GM18511 (cell line): ENCODE results near the gene ADARB2.
"Not testable (repeated sequence)": the region's sequence is repeated elsewhere in the genome, so short reads cannot be mapped to it uniquely, and the experiment has no call there.

Experiments
- ATAC-seq: cut with Tn5 transposase; IDR thresholded peaks from one replicate; pipeline ENCODE4 v1.9.1; 2021; ENCODE audit warnings: mild to moderate bottlenecking, moderate library complexity; ENCODE audit not compliant: unreplicated experiment

ADARB2 gene

DNA sequence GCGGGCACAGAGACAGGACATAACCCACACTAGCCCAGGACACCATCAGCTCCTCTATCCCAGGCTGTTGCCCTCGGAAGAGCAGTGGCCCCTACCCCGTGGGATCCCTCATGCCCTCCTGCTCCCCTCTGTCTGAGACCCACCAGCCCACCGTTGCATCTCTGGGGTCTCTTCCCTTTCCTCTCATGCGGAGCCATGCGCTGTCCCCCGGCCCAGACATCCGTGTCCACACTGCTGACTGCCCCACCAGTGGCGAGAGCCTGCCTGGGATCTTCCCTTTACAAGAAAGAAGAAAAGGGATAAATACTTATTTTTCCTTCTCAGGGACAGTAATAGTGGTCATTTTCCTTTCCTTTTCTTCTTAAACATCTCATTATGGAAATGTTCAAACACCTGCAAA is 565.7 kb downstream of the ADARB2 start:
- no peak for ATAC-seq

DNA sequence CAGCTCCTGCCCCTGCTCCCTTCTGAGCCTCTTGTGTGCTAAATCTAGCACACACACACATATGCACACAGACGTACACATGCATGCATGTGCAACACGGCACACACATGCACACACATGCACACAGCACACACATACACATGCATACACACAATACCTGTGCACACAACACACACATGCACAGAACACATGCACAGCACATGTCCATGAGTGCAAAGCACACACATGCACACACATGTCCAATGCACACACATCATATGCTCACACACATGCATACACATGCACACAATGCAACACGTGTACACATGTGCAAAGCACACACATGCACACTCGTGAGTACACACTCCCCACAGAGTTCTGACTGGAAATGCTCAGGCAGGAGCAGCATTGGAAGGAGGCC is 566.1 kb downstream of the ADARB2 start:
- no peak for ATAC-seq

DNA sequence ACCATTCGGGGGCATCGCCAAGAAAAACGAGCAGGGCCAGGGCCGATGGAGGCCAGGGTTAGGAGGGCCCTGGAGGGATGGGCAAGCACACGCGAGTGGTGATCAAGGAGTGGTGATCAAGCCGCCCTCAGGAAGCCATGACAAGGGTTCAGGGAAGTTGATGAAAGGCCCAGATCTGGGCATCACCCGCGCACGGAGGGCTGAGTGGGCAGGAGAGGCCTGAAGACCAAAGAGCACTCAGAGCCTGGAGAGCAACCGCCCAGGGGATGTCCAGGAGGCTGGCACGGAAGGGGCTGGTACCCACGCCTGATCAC is 566.5 kb downstream of the ADARB2 start:
- ATAC-seq = no peak

DNA sequence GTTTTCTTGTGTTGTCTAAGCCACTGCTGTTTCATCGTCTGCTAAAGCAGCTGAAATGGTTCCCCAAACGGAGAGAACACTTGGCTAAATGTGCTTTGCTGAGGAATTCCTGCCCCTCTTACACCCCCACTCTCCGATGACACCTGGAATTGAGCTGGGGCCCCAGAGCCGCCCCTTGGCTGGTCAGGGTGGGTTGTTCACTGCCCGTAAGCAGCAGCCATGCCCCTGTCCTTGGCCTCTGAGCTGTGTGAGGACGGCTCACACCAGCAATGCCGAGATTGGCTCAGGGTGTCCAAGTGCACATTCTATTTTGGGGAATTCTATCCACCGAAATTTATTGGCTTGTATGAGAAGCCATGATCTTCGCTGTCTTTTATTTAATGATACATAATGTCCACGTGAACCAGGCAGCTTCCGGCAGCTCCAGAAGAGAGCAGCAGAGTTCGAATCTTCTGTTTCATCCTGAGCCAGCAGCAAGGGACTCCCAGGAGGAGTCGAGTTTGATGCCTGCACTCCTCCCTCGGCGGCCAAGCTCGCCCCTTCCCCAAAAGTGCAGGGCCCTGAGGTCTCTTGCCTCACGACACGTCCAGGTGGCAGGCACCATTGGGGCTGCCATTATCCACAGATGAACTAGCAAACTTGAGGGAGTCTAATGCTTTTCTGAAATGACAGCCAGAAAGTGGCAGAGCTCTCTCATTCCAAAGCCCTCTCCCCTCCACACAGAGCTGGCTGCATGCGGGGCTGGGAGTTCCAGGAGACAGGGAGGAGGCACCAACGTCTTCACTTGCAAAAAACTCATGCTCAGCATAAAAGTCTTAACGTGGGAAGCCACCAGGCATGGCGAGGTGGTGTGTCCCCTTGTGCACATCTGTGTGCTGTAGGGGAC is 567.1 kb downstream of the ADARB2 start:
- no peak for ATAC-seq

DNA sequence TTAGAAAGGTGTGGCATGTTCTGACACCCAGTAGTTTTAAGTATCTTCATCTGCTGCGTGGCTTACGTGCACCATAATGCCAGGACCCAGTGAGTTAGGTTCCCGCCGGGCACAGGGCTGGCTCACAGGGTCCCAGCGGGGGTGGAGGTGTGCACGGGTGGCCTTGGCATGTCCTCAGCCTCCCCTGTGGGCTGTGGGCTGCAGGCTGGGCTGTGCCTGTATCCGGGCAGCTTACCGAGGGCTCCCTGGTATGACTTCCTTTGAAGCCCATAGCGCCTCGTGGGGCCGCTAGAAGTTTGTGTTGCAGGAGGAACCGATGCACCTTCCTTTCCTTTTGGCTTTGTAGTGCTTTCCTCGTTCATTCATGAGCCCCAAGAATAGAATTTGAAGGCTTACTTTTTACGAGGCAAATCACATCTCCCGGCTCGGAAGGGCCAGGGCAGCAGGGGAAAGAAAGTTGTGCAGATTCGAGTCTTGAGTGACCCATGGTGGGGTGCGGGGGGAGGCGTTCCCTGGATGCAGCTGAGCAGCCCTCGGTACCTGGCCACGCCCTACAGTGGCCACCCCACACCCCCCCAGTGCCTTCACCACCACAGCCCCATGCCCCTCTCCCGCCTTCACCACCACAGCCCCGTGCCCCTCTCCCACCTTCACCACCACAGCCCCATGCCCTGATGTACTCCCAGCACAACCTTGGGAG is 568.0 kb downstream of the ADARB2 start:
- ATAC-seq = no peak

DNA sequence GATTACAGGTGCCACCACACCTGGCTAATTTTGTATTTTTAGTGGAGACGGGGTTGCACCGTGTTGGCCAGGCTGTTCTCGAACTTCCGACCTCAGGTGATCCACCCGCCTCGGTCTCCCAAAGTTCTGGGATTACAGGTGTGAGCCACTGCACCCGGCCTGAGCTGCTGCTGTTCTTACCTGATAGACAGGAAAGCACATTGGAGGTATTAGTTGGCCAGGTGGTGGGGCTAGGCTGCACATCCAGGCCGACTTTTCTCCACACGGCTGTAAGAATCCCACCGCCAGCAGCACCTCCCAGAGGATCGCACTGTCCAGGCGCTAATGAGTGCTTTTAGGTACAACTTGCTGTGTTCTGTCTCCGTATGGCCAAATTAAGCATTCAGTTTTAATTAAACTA is 568.6 kb downstream of the ADARB2 start:
- no peak for ATAC-seq

DNA sequence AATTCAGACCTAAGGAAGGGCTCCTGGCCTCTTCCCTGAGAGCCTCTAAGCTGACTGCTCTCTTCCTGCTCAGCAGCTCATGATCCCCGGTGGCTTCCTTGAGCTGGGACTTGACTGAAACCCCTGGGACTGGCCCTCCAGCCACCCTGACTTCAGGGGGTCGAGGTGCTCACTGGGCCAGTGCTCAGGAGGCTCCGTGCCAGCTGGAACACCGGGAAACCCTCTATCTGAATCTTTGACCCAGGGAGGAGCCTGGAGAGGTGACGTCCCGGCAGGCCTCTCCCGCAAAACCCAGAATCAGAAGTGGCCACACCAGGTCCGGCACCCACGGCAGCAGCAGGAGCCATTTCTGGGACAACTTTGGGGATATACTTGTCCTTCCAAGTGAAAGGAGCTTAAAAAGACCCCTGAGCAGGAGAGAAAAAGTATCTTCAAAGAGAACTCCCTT is 570.5 kb downstream of the ADARB2 start:
- ATAC-seq = no peak

DNA sequence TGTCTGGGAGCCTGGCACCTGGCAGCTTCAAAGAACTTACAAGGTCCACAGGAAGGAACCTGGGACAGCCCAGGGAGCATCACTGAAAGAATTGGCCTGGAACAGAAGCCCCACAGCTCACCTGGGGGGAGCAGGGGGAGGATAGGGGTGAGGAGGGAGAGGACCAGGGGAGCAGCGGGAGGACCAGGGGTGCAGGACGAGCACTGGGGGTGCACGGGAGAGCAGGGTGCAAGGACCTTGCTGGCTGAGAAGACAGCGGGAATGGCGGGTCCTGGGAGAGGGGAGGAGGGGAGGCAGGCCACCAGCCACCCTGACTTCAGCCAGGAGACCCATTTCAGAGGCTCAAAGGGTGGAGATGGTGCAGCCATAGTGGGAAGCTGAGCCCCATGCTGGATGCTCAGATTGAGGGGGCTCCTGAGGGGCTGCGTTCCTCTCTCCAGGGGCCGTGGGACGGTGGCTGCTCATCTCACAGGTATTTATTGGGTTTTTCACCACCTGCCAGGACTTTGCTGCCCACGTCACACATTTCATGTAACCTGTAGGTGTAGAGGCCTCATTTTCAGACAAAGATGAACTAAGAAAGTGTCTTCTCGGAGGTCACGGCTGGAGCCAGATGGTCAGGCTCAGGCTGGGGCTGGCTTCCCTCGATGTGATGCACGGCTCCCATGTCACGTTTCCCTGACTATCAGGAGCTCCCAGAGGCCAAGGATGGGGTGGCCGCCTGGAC is 571.1 kb downstream of the ADARB2 start:
- ATAC-seq = no peak

DNA sequence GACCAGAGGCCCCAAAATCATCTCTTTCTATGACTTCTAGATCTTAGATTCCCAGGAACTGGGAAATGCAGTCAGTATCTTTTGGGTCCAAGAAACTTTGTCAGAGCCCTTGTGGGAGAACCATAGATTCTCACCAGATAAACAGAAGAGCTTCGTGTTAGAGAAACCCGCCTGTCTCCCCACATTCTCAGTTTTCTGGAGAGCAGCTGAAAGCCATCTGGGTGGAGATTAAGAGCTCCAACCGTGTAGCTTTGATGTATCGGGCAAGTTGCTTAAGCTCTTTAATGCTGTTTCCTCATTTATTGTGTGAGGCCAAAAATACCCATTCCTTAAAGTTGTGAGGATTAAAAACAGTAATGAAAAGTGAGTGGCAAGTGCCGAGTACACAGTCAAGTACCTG is 573.5 kb downstream of the ADARB2 start:
- ATAC-seq = no peak

DNA sequence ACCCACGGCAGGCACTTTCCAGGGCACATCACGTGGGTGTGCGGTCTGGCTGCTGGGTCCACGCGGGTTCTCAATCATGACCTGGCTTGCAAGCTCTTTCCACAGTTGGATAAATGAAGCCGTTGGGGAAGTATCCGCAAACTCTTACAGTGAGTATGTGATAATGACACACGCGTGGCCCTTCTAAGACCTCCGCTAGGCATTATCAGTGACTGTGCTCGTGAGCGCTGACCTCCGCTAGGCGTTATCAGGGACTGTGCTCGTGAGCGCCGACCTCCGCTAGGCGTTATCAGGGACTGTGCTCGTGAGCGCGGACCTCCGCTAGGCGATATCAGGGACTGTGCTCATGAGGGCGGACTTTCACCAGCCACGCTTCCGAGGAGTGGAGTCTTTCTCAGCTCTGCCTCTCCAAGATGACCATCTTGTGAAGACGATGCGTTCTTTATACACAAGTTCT is 574.1 kb downstream of the ADARB2 start:
- ATAC-seq = no peak

DNA sequence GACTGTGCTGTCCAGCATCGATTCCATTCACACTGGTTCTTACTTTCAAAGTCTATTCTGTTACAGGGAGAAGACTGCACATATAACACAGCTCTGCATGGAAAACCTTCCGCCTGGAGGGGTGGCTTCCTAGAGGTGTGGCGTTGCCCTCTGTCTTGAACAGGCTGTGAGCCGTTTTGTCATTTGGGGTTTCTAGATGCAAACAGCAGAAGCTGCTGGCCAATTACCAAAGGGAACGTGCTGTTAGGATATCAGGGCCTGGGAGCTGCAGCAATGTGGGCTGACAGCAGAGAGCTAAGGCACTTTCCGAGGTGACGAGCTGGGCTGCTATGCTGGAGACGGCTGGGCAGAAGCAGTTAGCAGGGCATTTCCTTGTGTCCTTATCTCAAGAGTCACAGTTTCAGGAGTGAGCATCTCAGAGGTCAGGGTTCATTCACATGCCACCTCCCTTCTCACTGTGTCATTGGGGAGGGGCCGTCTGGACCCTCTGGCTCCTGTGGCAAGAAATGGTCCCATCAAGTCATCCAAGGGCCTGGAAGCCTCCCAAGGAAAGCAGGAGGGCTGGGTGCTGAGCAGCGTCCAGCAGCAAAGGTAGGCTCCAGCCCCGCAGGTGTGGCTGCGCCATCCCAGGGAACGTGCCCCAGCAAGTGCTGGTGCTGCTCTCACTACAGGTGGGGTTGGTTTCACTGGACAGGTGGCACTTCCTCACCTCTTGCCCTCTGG is 574.7 kb downstream of the ADARB2 start:
- ATAC-seq = no peak

DNA sequence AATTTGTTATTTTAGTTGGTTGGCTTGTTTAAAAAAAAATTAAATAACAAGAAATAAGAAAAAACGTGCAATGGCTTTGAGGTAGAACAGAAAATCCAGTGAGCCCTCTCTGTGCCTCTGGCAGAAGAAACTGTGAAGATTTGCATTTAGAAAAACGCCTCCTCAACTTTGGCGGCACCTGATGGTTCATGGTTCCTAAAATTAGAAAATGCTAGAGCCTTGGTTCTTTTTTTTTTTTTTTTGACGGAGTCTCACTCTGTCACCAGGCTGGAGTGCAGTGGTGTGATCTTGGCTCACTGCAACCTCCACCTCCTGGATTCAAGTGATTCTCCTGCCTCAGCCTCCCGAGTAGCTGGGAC is 576.0 kb downstream of the ADARB2 start:
- peak; percentile 52 for ATAC-seq

DNA sequence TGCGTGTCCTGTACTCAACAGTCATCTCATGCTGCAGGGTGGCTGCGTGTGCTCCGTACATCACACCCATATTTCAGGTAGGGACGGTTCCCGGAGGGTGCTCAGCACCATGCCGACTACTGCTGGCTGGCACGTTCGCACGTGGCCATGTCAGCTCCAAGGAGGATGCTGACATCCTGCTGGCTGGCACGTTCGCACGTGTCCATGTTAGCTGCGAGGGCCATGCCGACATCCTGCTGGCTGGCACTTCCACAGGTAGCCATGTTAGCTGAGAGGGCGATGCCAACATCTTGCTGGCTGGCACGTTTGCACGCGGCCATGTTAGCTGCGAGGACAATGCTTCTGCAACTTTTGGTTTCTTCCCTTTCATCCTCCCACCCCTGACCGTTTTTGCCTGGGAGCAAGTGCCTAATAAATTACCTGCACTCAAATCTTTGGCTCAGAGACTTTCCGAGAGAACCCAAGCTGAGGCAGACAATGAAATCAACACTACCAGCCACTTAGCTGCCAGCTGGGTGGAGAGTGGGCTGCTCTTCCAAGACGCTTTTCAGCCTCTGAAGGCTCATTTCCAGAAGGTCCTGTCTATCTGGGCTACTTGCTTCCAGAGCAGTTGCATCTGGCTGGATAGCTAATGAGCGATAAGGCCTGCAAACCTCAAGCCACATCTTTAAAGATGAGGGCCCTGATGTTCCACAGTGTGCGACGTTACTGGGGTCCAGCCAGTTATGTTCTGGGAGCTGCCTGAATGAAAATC is 576.6 kb downstream of the ADARB2 start:
- no peak for ATAC-seq

DNA sequence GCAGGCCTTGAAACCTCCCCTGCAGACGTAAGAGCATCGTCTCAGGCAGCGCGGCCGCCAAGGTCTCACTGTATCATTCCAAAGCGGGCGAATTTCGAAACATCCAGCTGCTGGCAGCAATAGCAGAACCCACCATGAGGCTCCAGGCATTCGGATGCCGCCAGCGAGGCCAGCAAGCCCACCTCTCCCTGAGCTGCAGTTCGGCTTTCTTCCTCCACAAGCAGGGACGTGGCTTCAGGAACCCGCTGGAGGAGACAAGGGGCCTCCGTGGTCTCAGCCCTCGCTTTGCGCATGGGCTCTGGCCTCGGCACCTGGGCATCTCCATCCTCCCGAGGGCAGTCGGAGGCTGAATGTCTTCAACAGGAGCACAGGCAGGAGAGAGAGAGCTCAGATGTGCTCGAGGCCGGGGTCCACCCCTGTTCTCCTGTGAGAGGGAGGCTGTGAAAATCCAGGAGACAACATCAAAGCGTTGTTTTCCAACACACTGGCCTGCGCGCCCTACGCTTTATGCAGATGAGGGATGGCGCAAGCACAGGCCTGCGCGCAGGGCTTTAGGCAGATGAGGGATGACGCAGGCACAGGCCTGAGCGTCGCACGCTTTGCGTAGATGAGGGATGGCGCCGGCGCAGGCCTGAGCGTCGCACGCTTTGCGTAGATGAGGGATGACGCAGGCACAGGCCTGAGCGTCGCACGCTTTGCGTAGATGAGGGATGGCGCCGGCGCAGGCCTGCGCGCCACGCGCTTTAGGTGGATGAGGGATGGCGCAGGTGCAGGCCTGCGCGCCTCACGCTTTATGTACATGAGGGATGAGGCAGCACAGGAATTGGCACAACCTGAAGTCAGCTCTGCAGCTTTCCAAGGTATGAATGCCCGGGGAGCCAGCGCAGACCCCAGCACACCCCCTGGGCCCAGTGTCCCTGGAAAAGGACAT is 577.9 kb downstream of the ADARB2 start:
- no peak for ATAC-seq

DNA sequence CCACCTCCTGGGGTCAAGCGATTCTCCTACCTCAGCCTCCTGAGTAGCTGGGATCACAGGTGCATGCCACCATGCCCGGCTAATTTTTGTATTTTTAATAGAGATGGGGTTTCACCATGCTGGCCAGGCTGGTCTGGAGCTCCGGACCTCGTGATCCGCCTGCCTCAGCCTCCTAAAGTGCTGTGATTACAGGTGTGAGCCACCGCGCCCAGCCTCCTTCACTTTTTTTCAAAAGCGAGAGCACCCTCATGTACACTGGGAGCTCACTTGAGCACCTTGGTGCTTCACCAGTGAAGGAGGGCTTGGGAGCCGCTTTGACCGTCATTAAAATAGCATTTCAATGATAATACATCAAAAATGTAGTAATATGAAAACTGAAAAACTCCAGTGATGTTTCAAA is 578.8 kb downstream of the ADARB2 start:
- ATAC-seq = not testable (repeated sequence)

DNA sequence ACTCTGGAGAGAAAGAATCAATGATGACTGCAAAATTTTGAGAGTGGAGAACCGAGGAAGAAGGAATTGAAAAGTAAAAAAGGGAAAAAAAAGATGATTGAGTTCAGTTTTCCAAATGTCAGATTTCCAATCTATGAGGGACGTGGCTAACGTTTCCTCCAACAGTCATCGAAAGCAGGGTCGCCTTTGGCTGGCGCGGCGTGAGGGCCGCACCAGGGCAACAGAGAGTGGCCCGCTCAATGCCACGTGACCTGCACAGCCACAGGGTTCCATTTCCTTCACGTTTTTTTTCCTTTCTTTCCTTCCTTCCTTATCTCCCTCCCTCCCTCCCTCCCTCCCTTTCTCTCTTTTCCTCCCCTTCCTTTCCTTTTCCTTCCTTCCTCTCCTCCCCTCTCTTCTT is 579.3 kb downstream of the ADARB2 start:
- ATAC-seq = no peak

DNA sequence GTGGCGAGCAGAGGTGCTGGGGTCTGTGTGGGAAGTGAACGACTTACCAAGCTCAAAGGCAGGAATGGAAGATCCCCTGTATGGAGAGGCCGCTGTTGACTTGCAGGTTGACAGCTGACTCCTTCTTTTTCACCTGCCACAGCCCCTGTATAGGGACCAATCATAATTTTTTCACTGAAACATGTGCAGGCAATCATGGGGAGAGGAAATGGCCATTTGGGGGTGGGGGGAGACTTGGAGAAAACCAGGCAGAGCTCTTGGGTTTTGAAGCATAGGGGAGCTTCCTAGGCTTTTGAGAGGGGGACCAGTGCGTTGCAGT is 579.8 kb downstream of the ADARB2 start:
- ATAC-seq = no peak

DNA sequence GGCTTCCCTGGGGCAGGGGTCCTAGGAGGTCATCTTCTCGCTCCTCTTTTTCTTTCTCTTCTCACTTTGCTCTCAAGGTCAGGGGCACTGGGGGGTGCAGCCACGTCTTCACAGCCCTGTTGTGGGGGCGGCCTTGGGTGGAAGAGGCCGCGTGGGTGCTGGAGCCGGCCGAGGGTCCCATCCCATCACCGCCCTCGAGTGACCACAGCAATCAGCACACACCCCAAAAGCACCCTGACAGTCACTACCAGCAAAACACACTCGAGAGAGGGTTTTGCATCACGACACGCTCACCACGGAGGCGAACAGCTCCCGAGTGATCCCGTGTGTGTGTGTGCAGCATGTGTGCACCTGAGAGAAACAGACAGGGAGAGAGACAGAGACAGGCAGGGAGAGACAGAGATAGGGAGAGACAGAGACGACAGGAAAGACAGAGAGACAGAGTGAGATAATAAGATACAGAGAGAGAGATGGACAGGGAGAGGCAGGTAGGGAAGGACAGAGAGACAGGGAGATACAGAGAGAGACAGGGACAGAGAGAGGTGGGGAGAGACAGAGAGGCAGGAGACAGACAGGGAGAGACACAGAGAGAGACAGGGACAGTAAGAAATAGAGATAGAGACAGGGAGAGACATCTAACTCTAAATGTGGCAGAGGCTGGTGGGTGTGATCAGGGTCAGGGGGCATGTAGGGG is 580.3 kb downstream of the ADARB2 start:
- no peak for ATAC-seq

DNA sequence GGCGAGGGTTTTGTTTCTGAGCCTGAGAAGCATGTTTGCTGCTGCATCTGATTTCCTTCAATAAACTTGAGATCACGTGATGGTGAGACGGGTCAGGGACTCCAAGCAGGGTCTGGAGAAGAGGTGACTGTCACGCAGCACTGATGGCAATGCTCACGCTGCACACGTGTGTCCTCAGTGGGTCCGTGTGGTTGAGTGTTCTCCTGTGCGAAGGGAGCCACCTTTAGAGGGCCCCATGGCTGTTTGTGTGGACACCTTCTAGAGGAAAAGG is 580.8 kb downstream of the ADARB2 start:
- no peak for ATAC-seq
